Umbilical cord (tissue), 2 donors: ENCODE data around the gene OAT. TPM values are rescaled to one million over a fixed set of nuclear protein-coding genes. Genes with fewer than 3 reads are reported as not detected.
A peak's percentile ranks its signal among the peaks of the same experiment; 100 is the strongest.

Source experiments
- DNase-seq: peaks from one replicate; pipeline ENCODE4 v3.0.0-alpha.2; 2015; ENCODE audit warnings: low spot score
- total RNA-seq: library from RNA; depleted of rRNA; stranded (reverse); fragments of >200 nt; gene quantifications from one replicate; pipeline ENCODE4 v1.2.3, GENCODE V29; 2014; ENCODE audit warnings: low replicate concordance; ENCODE audit not compliant: insufficient read depth

OAT gene
- total RNA-seq, 1 donor from 2014 or later = 114 TPM

DNA sequence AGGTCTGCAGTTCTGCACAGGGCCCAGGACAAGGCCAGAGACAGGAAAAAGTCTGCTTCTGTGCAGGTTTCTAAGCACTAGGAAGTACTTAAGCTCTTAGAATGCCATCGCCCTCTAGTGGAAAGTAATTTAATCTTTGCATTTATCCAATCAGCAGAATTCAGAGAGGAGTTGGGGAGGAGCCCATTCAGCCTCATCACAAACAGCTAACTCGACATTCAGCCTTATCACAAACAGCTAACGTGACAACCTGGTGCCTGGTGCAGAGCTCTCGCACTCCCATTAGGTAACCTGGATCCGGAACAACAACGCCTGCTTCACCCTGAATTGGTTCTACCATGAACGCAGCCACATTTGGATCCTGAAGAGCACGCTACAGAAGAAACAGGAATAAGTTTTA is 15.2 kb downstream of the OAT start:
- peak; percentile 88 for DNase-seq

DNA sequence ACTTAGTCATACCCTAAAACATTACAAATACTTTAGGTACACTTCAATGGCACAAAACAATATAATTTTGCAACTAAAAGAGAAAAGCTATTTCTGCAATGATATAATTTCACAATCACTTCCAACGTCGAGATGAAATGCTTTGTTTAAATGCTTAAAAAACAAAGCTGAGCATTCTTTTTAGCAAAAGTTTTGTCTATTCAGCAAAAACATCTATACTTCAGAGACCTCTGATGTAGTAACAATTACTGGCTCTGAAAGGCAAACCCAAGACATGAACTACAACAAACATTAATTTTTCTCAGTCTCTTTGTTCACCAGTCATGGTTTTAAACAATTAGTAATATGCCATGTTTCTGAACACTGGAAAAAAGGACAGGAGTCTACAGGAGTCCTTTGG is 16.4 kb downstream of the OAT start:
- DNase-seq = no peak

DNA sequence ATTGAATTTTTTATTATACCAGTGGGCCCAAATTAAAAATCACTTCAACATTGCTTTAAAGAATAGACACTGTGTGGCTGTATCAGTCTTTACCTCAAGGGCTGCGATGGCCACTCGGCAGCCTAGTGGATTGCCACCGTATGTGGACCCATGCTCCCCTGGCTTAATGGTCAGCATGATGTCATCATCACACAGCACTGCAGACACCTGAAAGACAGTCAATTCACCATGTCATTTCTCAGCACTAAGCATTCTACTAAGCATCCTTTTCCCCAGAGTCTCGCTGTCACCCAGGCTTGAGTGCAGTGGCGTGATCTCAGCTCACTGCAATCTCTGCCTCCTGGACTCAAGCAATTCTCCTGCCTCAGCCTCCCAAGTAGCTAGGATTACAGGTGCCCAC is 17.1 kb downstream of the OAT start:
- no peak for DNase-seq

DNA sequence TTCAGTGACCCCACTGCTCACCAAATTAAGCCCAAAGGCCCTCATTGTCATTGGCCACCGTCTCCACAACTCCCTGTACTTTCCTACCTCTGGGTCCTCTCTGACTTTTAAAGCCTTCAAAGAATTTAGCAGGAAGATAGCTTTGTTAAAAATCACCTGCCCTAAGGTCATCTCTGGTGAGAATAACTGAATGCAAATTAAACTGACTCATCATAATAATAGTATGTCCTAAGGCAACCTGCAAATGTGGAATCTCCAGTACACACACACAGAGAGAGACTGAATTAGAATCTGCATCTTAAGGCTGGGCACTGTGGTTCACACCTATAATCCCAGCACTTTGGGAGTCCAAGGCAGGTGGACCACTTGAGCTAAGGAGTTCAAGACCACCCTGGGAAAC is 24.1 kb downstream of the OAT start:
- DNase-seq = no peak

DNA sequence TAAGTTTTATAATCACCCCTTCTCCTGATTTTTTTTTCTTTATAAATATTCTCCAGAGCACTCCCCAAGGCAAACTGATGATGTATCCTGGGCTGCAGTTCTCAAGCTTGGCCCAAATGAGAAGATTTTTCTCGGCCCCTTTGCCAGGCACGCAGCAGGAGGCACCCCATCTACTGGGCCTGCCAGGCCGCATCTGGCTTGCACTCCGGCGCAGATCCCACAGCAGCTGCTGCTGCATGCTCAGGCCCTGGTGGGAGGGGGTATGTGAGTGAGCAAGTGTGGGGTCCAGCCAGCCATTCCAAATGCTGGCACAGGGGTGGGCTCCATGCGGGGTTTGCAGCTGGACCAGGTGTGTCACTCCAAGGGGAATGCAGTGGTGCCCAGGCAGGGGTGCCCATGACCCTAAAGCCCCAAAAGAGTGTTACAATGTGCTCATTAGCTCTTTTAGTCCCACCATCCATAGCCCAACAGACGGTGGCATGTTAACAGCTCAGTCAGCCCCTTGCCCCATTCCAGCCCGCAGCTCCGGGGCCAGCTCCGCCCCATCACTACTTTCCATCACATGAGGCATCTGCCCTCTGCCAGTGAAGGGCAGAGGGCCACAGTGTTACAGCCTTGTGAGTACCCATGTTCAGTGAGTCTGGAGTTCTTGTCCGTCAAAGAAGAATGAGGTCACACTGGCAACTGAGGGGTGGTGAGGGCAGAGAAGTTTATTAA is 25.9 kb downstream of the OAT start:
- DNase-seq = no peak

DNA sequence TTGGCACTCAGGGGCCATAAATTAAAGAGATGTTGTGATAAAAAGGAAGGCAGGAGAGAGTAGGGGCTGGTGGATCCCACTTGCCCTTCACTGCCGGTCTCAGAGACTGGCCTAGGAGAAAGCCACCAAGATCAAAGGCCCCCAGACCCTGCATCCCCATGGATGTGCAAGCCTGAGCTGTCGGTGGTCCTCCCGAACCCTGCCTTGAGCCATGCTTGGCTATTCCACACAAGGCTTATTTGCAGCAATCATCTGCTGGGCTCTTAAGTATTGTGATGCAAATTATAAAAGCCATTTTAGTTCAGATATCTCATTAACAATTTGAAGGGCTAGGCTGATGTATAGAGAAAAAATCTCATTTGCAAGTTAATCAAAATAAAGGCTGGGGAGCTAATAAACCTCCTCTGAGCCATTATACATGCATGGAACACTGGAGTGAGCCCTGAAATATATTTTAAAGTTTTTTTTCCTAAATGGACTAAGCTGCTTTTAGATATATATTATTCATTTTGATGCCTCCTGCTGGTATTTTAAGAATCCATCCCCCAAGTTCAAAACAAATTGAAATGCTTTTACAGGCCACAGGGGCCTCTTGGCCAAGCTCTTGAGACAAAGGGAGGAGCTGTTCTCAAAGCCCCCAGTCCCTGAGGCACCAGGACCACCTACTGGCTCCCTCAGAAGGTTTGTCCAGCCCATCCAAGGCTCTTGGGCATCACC is 28.1 kb downstream of the OAT start:
- DNase-seq = no peak

DNA sequence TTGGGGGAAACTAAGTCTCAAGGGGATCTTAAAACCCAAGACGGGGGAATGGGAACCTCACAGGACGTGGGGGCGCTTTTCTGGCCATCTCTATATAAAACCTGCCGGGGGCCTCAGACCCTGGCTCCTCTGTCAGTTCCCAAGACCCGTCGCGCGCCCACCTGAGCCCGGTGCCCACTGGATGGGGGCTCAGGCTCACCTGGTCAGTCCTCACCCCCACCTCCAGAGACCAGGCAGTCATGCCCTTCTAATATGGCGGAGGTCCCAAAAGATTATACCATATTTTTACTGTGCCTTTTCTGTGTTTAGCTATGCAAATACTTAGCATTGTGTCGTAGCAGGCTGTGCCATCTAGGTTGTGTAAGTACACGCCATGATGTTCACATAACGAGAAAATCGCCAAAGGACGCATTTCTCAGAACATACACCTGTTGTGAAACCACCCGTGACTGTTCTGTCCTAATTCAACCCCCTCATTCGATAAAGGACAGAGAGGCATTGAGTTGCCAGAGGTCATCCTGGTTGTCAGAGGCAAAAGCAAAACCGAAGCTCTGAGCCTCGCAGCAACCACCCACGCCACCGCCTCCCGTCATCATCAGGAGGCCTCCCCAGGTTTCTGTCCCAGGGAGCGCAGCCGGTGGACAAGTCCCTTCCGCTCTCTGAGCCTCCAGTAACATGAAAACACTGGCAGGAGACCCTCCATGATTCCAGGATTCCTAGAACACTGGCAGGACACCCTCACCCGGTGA is 28.9 kb downstream of the OAT start:
- DNase-seq = no peak

DNA sequence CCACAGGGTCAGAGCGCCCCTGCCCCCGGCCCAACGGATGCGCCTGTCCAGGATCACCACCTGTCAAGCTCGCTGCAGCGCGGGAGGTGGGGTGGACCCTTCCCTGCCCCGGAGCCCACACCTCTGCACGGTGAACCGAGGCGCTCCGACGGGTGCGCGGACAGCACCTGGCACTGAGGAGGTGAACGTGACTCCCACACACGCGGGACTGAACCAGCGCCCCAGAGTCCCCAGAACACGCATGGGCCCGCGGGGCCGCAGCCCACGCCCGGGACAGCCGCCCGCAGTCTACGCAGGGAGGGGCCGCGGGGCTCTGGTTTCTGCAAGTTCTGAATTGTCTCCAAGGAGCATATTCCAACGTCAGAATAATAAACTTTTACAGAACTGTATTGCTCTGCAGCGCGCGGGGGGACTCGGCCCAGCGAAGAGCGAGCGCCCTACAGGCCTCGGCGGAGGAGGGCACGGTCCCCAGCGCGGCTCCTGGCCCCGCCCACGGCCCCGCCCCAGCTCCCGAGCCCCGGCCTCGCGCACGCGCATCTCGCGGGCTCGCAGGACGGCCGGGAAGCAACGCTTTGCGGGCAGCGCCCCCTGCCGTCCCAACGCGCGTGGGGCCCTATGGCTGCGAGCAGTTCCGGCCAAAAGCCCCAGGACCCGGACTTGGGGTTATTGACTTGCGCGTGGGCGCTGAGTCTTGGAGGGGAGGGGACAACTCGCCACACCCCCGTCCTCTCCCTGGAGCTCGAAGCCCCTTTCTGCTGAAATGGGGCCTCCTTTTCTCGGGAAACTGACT is 29.7 kb downstream of the OAT start:
- DNase-seq = peak; percentile 90

DNA sequence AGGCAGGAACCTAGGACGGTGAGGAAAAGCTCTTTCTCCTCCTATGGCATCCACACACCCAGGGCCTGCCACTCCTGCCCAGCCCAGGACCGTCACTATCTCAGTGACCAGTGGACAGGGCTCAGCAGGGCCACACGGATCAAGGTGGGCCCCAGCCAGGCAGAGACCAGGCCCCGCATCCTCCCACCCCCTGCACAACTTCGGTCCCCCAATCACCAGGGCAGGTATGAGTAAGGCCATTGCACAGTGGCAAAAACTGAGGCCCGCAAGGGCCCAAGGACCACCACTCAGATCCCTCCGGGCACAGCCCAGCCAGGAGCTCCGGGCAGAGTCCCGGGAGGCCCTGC is 30.3 kb downstream of the OAT start:
- no peak for DNase-seq

DNA sequence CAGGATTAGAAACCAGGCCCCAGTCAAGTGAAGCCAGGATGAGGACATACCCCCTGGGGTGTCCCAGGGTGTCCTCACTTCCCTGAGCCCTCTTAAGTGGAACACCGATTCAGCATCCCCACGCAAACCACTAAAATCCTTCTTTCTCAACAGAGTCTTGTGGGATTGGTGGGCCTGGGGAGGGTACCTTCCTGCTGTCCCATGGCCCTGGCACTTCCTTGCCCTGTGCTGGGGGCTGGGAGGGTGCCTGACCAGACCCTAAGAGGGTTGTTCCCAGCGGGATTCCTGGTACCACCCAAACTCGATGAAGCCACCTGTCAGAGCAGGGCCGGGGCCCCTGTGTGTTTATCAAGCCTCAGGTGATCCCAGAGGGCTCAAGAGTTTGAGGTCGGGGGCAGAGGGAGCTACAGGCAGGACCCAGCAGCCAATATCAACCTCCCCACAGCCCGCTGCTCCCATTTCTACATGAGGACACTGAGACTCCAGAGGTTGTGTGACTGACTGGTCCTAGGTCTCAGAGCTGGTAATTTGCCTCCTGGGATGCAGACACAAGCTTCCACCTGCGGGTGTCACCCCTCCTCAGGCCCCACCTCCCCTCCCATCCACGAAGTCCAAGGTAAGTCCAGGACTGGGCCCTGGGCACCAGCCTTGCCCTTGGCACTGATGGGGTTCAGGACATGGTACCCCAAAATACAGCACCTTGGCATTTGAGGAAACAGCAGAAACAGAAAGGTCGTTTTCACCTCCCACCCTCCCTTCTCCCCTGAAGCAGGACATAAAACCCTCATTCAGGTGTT is 31.4 kb downstream of the OAT start:
- DNase-seq = no peak

DNA sequence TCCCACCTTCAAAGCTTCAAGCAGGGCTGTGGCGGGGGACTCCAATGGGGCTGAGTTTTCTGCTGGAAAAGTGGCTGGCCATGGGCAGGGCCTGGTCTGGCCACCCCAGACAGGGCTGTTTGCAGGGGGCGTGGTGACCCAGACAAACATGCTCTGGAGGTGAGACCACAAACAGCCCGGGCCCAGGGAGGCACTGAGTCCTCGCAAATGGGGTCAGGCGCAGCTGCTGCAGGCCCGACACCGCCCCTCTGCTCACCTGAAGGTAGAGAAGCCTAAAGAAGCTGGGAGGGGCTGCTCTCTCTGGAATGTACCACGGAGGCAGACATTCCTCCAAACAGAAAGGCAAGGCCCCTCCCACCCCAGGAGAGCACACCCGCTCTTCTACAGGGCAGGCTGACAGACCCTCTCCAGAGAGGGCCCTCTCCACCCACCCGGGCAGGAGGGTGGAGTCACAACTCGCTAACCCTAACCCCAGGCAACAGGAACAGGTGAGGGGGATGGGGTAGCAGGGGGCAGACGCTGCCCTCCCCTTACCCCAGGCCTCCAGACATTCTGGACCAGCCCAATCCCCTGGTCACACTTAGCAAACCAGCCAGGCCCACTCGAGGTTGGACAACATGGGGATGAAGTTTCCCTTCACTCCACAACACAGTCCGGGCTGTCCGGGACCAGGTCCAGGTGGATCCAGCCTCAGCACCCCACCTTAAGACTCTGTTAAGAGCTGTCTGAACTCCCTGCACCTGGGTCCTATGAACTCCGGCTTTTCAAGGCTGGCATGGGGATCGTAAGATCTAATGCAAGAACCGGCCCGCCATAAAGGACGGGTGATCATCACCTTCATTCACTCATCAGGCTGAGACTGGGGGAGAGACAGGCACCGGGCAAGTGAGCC is 32.3 kb downstream of the OAT start:
- peak; percentile 22 for DNase-seq

DNA sequence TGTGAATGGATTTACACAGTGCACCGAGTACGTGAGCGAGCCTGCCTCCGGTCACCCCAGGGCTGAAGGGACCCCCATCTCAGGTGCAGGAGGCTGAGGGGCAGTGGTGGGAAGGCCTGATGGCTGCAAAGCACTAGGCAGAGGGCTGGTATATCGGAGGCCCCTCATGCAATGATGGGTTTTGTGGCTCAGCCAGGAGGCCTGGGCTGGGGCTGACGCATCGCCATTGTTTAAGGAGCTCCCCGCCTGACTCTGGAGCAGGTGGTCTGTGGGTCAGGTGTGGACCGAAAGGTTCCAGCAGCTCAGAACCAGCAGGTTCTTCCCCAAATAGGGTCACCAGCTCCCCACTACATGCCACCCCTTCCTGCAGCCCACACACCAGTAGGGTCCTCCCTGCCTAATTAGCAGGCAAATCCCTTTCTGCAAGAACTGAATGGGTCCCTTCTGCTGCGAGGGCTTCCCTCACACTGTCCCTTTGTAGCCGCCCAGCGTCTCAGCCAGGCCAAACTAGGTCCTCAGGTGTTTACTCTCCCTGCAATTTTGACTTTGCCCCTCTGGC is 33.0 kb downstream of the OAT start:
- DNase-seq = no peak

DNA sequence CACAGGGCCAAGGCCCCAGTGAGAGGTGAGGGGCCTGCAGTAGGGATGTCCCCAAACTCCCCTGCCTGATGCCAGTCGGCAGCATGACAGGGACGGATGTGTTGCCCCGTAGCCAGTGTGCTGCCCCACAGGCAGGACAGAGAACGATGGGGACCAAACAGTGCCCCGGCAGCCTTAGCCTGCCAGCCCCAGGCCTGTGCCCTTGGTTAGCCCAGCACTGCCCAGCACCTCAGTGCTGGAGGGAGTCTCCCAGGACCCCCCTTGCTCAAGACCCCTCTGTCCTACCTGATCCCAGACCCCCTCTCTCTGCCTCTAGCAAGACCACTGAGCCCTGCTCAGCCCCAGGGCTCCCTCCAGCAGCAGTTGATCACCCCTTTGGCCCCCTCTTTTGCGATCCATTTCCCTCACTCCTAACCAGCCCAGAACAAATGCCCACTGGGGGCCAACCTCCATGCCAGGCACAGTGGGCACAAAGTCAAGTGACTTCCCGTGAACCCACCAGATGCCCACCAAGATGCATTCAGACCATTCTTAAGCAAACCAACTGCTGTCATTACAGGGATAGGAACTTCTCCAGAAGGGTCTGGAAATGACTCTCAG is 34.0 kb downstream of the OAT start:
- DNase-seq = no peak

DNA sequence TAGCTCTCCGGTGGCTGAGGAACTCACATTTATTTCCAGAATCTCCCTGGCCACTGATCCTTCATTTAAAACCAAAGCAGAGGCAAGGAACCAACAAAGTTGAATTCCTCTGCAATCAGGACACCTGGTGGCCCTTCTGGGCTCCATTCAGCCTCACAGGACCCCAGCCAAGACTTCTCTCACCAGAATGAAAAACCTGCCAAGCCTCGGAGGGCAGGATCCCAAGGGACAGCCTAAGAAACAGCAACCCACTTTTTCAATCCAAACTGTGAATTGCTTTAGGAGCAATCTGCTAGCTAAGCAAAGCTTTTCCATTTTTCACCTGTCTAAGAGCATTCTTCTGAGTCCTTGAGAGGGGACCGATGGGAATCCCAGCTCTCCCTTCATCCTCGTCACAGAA is 34.6 kb downstream of the OAT start:
- no peak for DNase-seq

DNA sequence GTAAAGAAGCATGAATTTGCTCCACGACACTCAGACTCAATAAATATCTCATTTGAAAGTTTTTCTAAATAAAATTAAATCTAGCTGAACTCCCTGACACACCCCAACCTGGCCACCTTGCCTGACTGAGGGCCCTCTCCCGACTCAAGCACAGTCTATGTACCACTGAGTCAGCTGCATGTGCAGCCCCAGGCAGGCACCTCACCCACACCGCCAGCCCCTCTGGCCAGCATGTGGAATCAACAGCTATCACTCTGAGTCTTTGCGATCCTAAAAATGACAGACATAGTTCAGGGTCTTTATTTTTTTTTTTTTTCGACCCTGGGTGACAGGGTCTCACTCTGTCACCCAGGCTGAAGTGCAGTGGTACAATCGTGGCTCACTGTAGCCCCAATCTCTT is 35.2 kb downstream of the OAT start:
- DNase-seq = no peak

DNA sequence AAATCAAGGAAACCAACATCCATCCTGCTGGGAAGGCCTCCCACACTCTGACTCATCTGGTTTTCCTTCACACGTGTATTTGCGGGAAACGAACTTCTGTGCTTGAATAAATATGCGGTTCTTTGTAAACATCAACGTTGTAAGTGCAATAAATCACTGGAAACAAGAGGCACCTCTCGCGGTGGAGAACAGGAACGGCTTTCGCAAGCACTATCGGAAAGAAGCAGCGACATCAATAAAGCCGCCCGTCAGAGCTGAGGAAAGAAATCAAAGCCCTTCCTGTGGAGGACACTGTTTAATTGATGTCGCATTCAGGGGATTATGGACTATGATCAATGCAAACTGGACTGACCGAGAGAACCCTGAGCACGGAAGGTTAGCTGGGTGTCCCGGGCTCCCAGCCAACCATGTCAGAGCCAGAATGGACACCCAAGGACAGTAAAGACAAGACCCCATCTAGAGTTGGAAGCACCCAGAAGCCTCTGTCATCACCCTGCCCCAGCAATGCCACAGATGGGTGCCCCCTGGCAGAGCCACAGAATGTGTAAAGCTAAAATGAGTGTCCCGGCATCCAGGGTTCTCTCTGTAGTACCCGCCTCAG is 37.6 kb downstream of the OAT start:
- no peak for DNase-seq

DNA sequence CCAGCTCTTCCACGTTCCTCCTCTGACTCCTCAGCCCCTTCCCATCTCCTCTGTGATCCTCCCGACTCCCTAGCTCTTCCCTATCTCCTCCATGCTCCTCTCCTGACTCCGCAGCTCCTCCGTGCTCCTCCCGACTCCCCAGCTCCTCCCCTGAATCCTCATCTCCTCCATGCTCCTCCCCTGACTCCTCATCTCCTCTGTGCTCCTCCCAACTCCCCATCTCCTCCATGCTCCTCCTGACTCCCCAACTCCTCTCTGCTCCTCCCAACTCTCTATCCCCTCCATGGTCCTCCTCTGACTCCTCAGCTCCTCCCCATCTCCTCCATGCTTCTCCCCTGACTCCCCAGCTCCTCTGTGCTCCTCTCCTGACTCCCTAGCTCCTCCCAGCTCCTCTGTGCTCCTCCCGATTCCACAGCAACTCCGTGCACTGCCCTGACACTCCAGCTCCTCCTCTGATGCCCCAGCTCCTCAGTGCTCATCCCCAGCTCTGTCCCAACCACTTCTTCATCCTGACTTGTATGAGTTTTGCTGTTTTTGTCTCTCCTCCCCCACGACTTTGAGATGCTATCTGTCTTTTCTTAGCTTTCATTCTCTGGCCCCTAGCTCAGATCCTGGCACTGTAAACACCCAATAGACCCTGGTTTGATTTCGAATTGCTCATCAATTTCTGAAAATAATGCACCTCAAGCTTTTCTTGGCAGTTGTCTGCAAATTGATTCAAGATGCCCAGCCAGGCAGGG is 38.3 kb downstream of the OAT start:
- no peak for DNase-seq

DNA sequence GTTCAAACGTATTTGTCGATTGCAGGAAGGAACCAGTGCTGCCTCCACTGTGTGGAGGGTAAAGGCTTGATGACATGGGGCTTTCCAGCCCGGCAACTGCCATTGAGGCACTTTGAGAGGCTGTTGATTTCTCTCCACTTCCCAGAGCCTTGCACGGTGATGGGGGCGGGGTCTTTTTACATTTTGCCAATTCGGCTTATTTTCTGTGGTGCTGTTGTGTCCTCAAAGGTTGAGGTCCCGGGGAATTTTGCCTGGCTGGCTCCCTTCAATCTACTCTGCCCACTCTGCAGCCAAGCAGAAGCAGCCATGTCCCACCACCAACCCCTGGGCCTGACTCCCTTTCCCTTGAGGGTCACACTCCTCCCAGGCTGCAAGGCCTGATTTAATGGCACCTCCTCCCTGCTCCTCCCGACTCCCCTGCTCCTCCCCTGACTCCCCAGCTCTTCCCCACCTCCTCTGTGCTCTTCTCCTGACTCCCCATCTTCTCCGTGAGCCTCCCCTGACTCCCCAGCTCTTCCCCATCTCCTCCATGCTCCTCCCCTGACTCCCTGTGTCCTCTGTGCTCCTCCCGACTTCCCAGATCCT is 39.0 kb downstream of the OAT start:
- no peak for DNase-seq
